GM21360 (cell line): Measurements from ENCODE around the gene UBAC2.

Source experiments
- ATAC-seq: cut with Tn5 transposase; IDR thresholded peaks from one replicate; pipeline ENCODE4 v1.9.1; 2021; ENCODE audit warnings: mild to moderate bottlenecking, moderate library complexity; ENCODE audit not compliant: unreplicated experiment

Gene UBAC2

GRCh38 chr13:99200432-99201167 lies at the start of gene UBAC2:
UBAC2 (plus strand) TSS chr13:99200854; CDS start chr13:99200909, 55 bp downstream.
- peak; percentile 59 for ATAC-seq

- peak; percentile 92 for ATAC-seq
These were observed 49.1 kb upstream of the UBAC2 start for GRCh38 chr13:99151516-99151915.

GRCh38 chr13:99153219-99153618 lies 47.4 kb upstream of the UBAC2 start:
- no peak for ATAC-seq

GRCh38 chr13:99154064-99154463 lies 46.6 kb upstream of the UBAC2 start:
- no peak for ATAC-seq

GRCh38 chr13:99155821-99156220 lies 44.8 kb upstream of the UBAC2 start:
- ATAC-seq, result no peak

GRCh38 chr13:99157046-99157445 lies 43.6 kb upstream of the UBAC2 start:
- no peak for ATAC-seq

GRCh38 chr13:99158846-99159245 lies 41.8 kb upstream of the UBAC2 start:
- ATAC-seq, result no peak

GRCh38 chr13:99159331-99160061 lies 41.2 kb upstream of the UBAC2 start:
- no peak for ATAC-seq

GRCh38 chr13:99160415-99160814 lies 40.2 kb upstream of the UBAC2 start:
- ATAC-seq, result no peak

- no peak for ATAC-seq
These were observed 39.1 kb upstream of the UBAC2 start for GRCh38 chr13:99161512-99161911.

GRCh38 chr13:99162567-99163361 lies 37.9 kb upstream of the UBAC2 start:
- no peak for ATAC-seq

- no peak for ATAC-seq
These were observed 36.4 kb upstream of the UBAC2 start for GRCh38 chr13:99164226-99164625.

GRCh38 chr13:99165753-99166587 lies 34.7 kb upstream of the UBAC2 start:
- no peak for ATAC-seq

GRCh38 chr13:99172951-99173350 lies 27.7 kb upstream of the UBAC2 start:
- ATAC-seq, result no peak

- ATAC-seq, result no peak
These were observed 27.0 kb upstream of the UBAC2 start for GRCh38 chr13:99173606-99174005.

GRCh38 chr13:99174533-99175100 lies 26.0 kb upstream of the UBAC2 start:
- no peak for ATAC-seq

- peak; percentile 81 for ATAC-seq
These were observed 24.1 kb upstream of the UBAC2 start for GRCh38 chr13:99176309-99177276.

- ATAC-seq, result peak; percentile 46
These were observed 22.0 kb upstream of the UBAC2 start for GRCh38 chr13:99178636-99179035.

GRCh38 chr13:99179460-99179859 lies 21.2 kb upstream of the UBAC2 start:
- ATAC-seq, result no peak
